Raji (cell line): Measurements from ENCODE around the gene HNF1B.

ENCODE experiments used
- POLR2A ChIP-seq: IDR thresholded peaks from 2 replicates; pipeline ENCODE4 v1.6.1; 2011; ENCODE audit warnings: low read depth, low read length, control low read depth; ENCODE audit not compliant: insufficient read depth

HNF1B gene

DNA sequence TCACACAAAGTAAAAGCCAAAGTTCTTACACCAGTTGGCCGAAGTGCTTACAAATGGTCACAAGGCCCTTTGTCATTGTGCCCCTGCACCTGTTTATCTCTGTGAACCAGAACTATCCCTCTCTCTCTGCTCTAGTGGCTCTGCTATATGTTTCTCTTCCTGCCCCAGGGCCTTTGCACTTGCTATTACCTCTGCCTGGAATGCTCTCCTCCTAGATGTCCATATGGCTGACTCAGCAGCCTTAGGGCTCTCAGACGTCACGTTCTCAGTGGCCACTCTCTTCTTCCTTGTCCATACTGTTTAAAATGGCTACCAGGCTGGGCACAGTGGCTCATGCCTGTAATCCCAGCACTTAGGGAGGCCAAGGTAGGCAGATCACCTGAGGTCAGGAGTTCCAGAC, 62.9 kb downstream of the HNF1B start:
- TF ChIP-seq POLR2A: no peak

- TF ChIP-seq POLR2A: no peak
These were observed 66.8 kb downstream of the HNF1B start for GRCh38 chr17:37678036-37678435.

DNA sequence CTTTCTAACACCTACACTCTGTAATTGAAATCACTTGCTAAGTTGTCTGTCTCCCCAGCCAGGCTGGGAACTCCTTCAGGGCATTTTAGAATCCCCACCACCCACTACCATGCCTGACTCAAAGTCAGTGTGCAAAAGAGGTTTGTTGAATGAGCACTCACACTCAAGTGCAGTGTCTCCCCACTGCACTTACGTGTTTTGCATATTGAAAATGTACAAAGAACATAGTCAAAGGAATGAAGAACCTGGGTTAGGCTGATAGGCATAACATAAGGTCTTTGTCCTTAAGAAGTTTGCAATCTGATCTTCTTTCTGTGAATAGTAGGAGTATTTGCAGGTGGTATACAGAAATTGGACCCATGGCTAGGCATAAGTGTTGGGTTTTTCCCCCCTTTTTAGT, 67.8 kb downstream of the HNF1B start:
- no peak for TF ChIP-seq POLR2A

GRCh38 chr17:37676115-37676925, 68.5 kb downstream of the HNF1B start:
- no peak for TF ChIP-seq POLR2A

GRCh38 chr17:37674511-37674910, 70.3 kb downstream of the HNF1B start:
- TF ChIP-seq POLR2A: no peak

- TF ChIP-seq POLR2A: no peak
These were observed 71.5 kb downstream of the HNF1B start for GRCh38 chr17:37673386-37673785.

- no peak for TF ChIP-seq POLR2A
These were observed 72.2 kb downstream of the HNF1B start for GRCh38 chr17:37672548-37673078.

GRCh38 chr17:37671824-37672547, 72.9 kb downstream of the HNF1B start:
- no peak for TF ChIP-seq POLR2A

DNA sequence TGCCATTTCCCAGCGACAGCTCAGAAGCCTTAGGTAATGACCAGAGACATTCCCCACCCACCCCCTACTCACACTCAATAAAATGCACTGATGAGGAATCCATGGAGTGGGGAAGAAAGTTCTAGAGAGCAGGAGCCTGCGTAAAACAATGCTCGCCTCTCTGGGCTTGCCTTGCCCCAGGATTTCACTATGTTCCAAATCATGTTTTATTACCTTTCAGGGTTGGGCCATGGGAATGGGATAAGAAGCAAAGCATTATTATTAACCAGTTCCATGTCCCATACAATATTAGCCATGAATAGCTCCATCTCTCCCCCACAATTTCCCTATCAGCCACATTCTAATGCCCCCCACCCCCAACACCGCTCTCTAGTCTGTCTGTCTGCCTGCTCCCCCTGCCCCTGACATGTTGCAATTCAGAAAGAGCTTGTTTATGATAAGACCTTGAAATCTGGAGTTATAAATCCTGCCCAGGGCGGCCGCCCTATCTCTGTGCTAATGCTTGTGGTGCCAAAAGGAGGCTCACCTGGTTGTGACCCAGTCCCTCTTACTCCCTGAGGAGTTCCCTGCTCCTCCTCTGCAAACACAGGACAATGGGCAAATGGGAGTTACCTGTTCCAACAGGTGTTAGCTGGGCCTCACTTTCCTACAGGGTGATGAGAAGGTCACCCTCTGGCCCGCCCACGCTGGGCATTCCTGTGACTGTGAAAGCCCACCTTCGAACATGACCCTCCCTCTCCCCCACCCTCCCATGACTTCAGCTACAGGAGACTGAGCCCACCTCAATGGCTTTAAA, 73.6 kb downstream of the HNF1B start:
- no peak for TF ChIP-seq POLR2A

- no peak for TF ChIP-seq POLR2A
These were observed 77.8 kb downstream of the HNF1B start for GRCh38 chr17:37667039-37667438.

DNA sequence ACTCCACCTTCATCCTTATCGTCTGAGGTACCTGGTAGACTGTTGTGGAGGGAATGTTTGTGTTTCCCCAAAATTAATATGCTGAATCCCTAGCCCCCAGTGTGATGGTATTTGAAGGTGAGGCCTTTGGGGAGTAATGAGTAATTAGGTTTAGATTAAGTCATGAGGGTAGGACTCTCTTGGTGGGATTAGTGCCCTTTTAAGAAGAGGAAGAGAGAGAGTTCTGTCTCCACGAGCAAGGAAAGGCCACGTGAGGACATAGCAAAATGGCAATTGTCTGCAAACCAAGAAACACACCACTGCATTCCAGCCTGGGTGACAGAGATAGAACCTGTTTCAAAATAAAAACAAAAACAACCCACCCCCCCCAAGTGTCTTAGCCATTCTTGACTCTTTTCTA, 80.6 kb downstream of the HNF1B start:
- no peak for TF ChIP-seq POLR2A

GRCh38 chr17:37662353-37662752, 82.5 kb downstream of the HNF1B start:
- no peak for TF ChIP-seq POLR2A

- TF ChIP-seq POLR2A: no peak
These were observed 83.4 kb downstream of the HNF1B start for GRCh38 chr17:37661400-37662014.

- no peak for TF ChIP-seq POLR2A
These were observed 84.9 kb downstream of the HNF1B start for GRCh38 chr17:37659925-37660324.

- no peak for TF ChIP-seq POLR2A
These were observed 87.7 kb downstream of the HNF1B start for GRCh38 chr17:37657202-37657601.

DNA sequence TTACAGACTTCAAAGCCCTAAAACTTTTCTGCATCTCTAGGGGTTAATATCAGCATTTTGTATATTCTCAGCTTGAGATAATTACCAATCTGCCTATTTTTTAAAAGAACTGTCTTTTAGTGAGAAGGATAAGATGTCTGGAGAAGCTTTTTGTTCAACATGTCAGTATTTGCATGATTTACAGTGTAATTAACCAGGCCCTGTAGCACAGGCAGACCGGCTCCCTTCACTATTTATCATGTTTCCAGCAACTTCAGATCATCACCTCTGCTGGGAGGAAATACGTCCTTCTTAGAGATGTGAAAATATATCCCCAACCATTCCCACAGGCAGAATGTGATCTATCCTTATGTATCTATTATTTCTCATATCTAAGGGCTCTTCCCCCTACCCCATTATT, 93.0 kb downstream of the HNF1B start:
- no peak for TF ChIP-seq POLR2A
